ENCODE measurements around the gene STK40.

STK40 gene

GRCh38 chr1:36390411-36390810 is 4.7 kb upstream of the STK40 start:
- no peak for TF ChIP-seq CTCF (conservative IDR thresholded peaks at IDR 0.05; ENCODE audit: low read length)
- DNase-seq (ENCODE audit: low read depth) = no peak
- no peak overlapping the region for H3K4me3 ChIP-seq (ENCODE audit: low read length)

- no peak for TF ChIP-seq CTCF (conservative IDR thresholded peaks at IDR 0.05; ENCODE audit: low read length)
- no peak overlapping the region for H3K4me3 ChIP-seq (ENCODE audit: low read length)
- DNase-seq (ENCODE audit: low read depth) = no peak
These were observed 4.3 kb upstream of the STK40 start for GRCh38 chr1:36389999-36390398.

- no peak for DNase-seq (ENCODE audit: low read depth)
- no peak overlapping the region for H3K4me3 ChIP-seq (ENCODE audit: low read length)
- TF ChIP-seq CTCF (conservative IDR thresholded peaks at IDR 0.05; ENCODE audit: low read length) = no peak
These were observed 3.5 kb upstream of the STK40 start for GRCh38 chr1:36389261-36389660.

GRCh38 chr1:36387141-36387949 is 1.6 kb upstream of the STK40 start:
- peak overlapping the region; percentile 54 for H3K4me3 ChIP-seq (ENCODE audit: low read length)
- DNase-seq (ENCODE audit: low read depth) = peak; percentile 94
- no peak for TF ChIP-seq CTCF (conservative IDR thresholded peaks at IDR 0.05; ENCODE audit: low read length)

GRCh38 chr1:36386265-36387140 is 779 bp upstream of the STK40 start:
- peak overlapping the region; percentile 73 for H3K4me3 ChIP-seq (ENCODE audit: low read length)
- peak; percentile 100 for DNase-seq (ENCODE audit: low read depth)
- TF ChIP-seq CTCF (conservative IDR thresholded peaks at IDR 0.05; ENCODE audit: low read length) = 0 out of 2 replicates have a peak, but pooled peaks have one; percentile 2

- DNase-seq (ENCODE audit: low read depth) = peak; percentile 12
- TF ChIP-seq CTCF (conservative IDR thresholded peaks at IDR 0.05; ENCODE audit: low read length) = no peak
- peak overlapping the region; percentile 75 for H3K4me3 ChIP-seq (ENCODE audit: low read length)
These were observed 948 bp downstream of the STK40 start for GRCh38 chr1:36384542-36385409.

Data from AG10803 (cell line).